Activated effector memory CD4-positive, alpha-beta T cell treated with anti-CD3 and anti-CD28 coated beads, Interleukin-2, amount 50 U/mL, for 16 hours (primary cell): ENCODE measurements around the gene MAP1B.

ENCODE experiments used
- DNase-seq: peaks from one replicate; pipeline ENCODE4 v3.0.0-alpha.2; 2020

The MAP1B gene

DNA sequence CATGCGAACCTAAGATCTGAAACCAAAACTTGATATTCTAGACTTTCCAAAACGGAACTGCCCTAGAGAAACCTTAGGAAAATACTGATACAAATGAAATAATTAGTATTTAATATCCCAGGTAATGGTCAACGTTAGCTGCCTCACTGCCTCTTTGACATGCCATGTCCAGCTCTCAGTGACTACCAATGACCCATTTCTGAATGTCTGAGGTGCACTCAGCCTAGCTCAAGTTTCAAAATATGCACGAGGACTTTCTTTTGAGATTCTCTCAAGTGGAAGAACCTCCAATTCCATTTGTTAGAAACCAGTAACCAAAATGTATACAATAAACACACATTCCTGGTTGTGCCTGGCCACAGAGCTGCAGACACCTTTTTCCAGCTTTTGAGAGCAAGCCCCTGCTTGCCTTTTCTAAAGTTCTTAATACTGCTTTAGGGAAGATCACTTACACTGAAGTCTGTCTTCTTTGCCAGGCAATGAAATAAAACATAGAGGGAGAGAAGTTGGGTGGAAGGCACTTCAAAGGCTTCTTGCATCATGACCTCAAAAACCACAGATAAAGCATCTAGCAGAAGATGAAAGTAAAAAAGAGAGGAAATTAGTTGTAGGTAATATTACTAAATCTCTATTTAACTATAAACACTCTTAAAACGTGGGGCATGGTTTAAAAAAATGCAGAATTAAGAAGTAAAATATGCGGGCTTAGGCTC, 124.9 kb downstream of the MAP1B start:
- no peak for DNase-seq

DNA sequence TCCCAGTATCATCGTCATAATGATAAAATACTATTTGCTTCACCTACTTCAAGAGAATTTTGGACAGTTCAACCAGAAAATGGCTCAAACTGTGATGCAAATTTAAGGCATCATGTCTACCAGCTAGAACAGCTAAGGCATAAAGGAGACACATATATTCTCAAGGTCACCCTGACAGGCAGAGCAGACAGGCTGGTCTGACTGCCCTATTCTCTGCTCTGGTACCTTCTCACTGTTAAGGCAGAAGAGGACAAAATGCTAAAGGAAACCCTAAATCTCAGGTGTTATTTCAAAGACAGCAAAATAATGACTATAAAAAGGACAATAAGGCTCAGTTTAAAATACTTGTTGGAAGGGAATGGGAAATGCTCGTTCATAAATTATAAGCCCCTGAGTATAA, 125.6 kb downstream of the MAP1B start:
- no peak for DNase-seq

DNA sequence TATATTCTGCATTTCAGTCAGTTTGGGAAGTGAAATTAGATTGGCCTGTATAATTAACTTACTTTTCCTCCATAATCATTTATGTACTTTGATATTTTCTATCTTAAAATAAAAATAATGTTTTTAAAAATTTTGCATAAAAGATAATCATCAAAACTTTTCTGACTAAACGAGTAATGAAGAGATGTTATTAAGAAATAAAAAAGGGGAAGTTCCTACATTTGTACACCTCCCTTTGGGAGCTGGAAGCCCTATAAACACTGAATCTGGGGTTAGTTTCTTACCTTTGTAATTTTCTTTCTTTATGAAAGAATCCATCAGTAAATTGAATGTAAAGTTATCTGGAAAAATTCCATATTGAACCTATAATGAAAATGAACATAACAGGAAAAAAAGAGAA, 126.6 kb downstream of the MAP1B start:
- DNase-seq = no peak

DNA sequence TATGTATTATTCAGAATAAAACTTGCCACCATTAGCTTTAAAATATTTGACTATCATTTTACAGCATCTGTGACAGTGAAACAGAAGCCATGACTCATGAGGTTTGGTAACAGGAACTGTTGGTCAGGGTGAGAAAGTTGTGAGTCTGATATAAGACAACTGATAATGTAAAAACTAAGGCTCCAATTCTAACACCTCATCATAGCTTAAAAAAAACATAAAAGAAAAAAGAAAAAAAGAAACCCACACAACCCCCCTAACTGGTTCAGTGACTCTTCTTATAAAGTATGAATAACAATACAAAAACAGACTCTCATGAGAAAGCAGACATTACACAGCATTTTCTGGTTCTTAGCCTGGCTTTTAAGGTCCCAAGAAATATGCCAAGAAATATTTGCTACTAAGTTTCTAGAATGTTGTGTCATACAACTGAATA, 127.0 kb downstream of the MAP1B start:
- no peak for DNase-seq

DNA sequence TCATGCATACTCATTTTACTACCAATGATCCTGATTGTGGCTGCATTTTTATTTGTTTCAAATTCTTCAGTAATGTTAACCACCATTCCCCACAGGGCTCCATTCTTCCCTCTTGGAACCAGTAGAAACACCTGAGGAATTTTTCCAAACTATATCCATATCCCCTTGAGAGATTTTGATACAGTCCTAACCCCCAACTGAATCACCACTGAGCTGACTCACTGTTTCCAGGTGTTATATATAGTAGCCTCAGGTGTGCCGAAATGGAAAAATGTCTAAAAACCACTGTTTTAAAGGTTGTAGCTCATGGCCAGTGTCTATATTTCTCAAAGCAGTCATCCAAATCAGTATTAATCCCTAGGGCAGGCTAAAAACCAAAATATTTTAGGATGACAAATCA, 127.6 kb downstream of the MAP1B start:
- DNase-seq = no peak

DNA sequence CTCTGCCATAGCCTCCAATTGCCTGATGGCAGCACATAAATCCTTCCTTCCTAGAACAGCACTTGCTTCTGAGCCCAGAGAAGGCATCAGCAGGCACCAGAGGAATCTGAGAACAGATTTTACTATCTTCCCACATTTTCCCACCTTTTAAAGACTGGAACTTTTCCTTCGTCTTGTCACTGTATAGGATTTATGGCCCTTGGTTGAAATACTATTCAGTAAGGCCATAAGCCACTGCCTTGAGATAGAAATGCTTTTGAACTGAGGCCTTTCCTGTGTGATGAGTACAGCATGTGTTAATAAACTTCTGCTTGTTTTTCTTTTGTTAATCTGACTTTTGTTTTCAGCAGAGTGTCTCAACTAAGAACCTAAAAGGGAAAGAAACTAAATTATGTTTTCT, 128.4 kb downstream of the MAP1B start:
- no peak for DNase-seq

DNA sequence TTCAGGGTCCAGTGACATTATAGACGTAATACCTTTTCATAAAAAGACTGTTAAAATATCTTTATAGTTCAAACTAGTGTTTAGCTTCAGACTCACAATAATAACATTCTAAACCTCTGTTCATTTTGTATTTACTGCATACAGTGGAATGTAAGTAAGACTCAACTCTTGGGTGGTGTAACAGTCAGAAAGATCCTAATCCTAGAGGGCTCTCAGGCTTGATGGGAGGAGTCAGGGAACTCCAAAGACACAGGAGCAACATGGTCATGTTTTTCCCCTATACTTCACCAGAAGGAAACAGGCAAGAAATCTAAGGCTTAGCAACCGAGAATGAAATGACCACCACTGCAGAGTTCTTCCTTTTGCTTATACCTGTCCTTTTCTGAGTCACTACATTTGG, 130.1 kb downstream of the MAP1B start:
- DNase-seq = no peak

DNA sequence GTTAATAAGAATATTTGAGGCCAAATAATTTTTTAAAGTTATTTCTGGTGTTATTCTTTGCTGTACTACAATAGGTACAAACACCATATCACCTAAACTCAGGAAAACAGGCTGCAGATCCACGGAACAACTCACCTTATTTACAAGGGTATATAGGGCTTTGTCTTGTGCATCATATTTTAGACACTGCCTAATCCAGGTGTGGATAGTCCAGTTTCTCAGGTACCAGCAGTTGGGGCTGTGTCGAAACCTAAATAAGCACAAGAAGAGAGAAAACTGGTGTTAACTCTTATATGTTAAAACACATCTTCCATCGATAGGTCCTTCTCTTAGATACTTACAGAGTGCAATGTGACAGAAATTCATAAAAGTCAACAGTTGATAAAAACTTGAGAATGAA, 130.6 kb downstream of the MAP1B start:
- no peak for DNase-seq

DNA sequence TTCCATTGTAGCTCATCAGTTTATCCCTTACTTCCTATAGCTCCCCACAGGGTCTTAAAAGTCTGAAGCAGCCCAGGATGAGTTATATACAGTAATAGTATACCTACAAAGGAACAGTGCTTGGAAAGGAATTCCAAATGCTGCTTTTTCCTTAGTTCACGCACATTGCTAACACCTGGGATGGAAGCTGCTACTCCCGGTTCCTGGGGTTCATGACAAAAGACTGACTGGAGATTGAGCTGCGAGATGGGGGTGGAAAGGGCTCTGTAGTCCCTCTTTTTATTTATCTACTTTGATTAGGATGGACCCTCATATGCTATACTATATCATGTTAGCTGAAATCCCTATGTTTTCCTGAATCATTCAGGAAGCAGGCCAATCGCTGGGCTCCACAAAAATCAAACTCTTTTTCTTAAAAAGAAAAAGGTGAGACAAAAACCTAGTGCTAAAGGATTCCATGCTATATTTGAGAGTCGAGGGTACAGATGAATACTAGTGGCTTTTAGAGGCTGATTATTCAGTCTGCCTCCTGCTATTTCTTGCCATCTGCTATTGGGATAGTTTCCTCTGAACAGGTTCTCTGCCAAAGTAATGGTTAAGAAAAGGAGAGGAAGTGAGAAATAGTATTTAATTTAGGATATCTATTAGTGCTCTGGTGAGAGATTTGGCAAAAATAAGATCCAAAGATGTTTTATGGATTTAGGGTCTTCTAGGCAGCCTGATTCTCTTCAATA, 131.6 kb downstream of the MAP1B start:
- DNase-seq = no peak

DNA sequence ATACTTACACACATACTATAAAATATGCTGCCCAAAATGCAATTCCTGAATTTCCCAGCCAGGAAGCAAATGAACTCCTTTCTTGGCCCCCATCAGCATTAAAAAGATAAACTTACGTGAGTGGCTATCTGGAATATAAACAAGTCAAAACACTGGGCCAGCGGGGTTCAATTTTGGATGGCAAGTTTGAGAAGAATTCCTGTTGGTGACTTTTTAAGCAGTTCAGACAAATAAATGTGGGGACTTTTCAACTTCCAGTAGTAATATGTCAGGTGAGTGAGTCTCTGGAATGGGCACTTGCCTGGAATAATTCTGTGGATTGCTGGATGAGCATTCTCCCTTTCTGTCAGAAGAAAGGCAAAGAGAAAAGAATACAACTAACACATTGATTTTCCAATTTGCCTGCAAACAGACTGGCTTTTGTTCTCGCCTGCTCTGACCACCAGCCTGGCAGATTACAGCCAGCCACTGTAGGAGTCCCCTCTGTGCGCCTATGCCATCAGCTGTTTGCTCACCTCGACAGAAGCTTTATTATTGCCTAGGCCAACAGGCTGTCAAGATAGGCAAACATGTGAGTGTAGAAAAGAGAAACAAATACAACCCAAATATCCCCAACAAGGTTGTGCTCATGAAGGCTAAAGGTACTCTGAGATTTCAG, 134.2 kb downstream of the MAP1B start:
- no peak for DNase-seq

DNA sequence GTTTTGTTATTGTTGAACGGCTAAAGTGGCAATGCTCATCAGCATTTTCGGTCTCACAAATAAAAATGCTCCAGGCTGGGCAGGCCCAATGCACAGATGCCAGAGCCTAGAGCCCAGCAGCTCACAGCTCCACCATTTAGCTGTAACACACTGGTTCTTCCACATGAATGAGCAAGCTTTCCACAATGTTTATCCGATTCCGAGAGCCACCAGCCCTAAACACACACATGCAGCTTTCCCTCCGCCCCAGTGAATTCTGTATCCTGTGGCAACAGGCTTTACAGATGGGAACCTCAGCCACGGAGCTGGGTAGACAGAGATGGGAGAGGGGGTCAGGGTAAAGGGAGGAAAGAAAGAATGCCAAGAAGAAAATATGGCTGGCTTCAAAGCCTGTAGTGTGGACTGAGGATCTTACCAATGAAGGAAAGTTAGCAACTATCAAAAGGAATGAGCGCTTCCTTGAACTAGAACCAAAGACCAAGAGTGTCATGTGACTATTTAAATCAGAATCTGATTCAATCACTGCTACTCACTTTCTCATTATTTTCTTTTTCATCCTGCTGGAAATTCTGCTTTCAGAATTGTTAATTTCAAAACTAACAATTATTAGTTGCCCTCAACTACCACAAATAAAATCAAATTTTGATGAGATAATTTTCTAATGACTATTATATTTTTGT, 135.7 kb downstream of the MAP1B start:
- no peak for DNase-seq

DNA sequence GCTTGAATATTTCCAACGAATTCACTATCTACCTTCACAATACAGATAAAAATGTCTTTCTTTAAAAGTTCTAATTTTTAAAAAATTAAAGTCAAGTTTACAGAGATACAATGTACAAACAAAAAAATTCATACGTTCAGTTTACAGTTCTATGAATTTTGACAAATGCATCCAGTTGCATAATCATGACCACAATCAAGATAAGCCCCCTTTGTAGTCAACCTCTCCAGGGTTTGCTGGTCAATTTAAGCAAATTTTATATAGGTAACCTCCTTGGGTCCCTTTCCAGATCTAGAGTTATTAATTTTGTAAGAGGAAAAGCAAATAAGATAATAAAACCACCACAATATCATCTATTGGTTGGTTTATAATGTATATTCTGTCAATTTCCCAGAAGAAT, 136.4 kb downstream of the MAP1B start:
- no peak for DNase-seq

DNA sequence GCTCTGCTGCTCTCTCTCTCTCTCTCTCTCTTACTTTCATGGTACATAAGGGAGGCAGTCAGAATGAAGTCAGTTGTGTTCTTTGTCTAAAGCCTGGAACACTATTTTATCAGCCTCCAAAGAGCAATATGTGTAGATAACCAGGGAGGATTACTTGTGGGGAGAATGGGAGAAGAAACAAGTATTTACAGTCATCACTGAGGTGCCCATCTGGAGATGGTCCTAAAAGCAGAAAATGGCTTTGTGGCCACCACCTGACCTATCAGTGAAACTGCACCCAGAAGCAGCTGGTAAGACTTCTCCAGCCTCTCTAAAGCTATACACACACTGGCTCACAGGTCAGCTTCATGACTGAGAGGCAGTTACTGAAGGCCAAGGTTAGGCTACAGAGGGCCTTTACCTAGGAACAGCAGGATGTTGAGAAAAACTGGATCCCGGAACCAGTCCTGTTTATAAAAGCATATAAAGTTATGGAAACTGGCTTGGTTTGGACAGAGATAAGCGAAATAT, 137.6 kb downstream of the MAP1B start:
- DNase-seq = no peak

DNA sequence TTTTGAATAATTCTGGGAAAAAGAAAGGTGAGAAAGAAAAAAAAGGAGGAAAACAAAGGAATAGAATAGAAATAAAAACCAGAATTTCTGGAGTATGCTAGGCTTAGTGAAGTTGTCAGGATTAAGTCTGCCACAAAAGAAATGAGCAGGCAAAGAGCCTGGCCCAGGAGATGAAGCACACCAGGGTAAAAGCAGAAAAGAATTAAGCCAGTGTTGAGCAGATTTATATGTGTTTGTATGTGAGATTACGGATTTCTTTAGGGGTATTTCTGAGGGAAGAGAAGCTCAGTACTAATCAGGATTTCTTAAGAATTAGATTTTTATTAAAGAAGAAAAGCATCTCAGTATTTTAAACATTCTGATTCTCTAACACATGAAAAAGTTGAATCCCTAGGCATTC, 138.3 kb downstream of the MAP1B start:
- no peak for DNase-seq

DNA sequence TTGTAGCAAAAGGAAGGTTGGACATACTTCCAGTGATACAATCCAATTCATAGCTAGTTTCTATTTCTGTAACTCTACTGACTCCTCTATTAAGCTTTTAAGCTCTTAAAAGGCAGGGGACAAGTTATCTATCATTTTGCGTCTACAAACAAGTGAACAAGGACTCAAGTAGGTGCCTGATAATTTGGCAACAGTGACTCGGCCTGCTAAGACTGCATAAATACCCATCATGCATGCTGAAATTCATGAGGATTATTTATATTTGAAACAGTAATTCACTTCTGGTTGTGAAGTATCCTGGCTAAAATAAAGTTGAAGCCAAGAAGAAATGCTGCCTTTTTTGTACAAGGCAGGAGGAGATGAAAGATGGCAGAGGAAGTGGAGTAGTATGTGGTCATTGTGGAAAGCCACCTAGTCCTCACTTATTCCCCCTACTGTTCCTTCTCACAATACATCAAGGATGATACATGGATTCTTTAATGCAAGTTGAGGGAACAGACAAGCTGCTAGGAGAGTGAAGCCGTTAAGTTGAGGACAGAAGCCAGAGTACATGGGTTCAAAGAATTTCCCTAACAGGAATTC, 138.8 kb downstream of the MAP1B start:
- no peak for DNase-seq

DNA sequence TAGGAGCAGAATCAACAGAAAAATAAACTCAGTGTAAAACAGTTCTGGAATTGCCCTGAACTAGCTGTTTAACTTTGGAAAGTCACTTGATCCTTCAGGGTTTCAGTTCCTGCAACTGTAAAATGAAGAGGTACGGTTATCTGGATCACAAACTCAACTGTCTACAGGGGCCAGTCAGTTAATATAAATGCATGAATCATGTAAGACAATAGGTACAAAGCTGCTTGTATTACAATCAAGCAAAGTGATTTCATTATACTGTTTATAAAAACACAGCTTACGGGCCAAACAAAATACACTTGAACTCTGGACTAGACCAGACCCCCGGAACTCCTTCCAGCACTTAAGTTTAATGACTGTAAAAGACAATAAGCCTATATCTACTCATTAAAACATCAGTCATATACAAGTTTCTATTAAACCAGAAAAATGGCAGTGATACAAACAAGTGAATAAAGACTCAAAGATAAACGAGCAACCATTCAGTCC, 139.7 kb downstream of the MAP1B start:
- DNase-seq = no peak

DNA sequence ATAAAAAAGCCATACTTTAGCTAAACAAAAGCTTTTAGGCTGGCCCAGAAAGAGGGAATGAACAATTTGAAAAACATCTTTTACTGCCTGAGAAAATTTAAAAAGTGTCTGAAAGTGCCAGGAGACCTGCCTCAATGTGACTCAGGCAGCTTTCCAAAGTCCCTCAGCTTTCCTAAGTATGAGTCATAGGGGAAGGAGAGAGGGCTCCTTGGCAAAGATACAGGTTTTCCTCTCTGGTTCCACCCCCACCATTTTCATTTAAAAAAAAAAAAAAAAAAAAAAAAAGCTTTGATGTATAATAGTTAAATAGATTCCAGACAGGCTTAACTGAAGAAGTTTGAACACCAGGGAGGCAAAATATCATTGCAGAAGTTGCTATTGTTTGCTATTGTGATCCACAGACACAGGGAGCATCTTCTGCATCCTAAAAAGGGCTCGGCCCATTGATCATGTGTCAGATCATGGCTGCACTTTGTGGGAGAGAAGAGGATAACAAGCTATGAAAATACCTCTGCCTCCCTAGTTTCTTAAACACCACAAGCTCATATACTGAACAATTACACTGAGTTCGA, 141.2 kb downstream of the MAP1B start:
- no peak for DNase-seq

DNA sequence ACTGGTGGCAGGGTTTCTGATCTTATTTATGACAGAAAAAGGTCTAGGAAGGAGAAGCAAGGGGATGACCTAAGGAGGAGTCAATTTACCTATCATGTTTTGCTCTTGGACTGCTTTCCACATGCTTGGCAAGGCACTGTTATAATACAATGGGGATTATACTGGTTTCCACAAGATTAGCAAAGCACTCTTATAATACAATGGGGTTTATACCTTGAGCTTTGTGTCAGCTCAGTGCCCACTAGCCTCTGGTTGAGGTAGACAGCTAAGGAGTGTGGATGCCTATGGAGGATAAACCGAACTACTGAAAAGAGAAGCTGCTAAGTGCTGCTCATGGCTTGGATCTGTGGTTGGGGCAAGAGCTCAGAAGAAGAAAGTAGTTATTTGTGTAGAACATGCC, 144.1 kb downstream of the MAP1B start:
- DNase-seq = no peak

DNA sequence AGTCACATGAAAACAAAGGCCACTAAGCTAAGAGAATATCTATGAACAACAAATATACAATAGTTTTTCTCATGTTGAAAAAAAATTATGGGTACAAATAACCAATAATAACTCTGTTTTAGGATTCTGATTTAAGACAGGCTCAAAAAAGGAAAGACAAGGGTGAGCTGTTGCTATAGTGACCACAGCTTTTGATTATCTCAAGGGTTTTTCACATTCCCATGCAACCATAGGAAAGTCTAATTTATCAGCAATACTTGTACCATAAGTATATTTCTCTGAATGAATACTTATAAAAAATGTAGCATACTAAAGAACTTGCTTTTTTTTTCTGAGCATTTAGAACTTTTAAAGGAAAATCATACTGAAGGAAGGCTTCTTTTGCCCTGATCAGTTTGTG, 144.7 kb downstream of the MAP1B start:
- no peak for DNase-seq

DNA sequence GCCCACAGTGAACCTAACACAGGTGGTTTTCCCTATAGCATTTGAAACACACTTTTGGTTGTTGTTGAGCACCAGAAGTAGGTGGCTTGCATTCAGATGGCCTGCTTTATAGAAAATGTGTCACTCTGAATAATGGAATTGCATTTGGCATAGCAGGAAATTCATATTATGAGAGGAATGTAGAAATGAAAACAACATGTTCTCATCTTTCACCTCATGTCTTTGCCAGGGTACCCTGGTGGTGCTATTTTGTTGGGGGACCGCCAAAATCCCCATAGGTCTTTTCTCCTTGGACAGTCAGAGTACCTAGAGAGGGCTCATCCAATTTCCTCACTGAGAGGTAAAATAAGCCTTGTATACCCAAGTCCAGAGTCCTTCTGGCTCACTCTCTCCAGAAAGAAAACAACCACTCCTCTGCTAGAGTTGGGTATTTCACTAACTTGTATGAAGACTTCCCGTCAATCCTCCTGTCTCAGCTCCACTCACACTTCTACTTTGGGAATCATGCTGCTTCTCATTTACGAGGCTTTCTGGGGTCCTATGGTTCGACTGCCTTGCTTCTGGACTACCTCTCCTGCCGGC, 145.4 kb downstream of the MAP1B start:
- DNase-seq = no peak

DNA sequence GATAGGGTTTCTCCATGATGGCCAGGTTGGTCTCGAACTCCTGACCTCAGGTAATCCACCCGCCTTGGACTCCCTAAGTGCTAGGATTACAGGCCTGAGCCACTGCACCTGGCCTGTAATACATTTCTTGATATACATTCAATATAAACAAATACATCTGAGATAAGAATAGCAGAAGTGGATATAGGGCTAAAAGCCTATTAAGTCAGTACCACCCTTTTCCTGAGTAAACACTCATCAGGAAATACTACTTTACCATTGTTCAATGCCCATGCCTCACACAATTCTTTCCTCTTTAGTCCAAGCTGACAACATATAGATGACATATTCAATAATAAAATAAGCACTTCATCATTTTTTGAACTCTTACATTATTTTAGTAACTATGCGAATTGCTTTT, 148.0 kb downstream of the MAP1B start:
- DNase-seq = no peak

DNA sequence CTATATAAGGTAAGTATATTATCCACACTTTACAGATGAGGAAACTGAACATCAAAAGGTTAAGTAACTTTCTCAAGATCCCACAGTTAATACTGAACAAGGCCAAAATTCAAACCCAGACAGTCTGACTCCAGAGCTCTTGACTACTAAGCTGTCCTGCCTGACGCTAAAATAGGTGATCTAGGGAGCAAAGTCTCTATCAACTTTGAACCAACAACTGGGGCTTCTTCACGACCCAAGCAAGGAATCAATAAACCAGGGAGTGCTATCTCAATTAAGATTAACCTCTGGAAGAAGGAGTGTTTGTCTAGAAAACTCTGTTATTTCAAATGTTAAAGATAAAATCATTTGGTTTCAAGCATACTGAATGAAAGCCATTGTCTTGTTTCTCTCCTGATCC, 148.4 kb downstream of the MAP1B start:
- DNase-seq = no peak
